Measurements from ENCODE around the gene COL9A2. TPM values are rescaled to one million over a fixed set of nuclear protein-coding genes. Genes with fewer than 3 reads are reported as not detected.

The COL9A2 gene
- polyA plus RNA-seq, 1 donor from 2014 or later, result 2.3 TPM

GRCh38 chr1:40266786-40267535 lies 50.1 kb downstream of the COL9A2 start:
- H2AFZ ChIP-seq (ENCODE audit: low read depth, low read length), result no peak overlapping the region
- H3F3A ChIP-seq (ENCODE audit: insufficient read depth, low read length, poor library complexity, severe bottlenecking), result no peaks in the 10 kb centered on the region
- no peak overlapping the region for H3K4me2 ChIP-seq (ENCODE audit: low read length)
- TF ChIP-seq EP300 (conservative IDR thresholded peaks at IDR 0.05; ENCODE audit: poor library complexity, severe bottlenecking), result no peak
- no peak for TF ChIP-seq TAF1 (IDR thresholded peaks at IDR 0.05; ENCODE audit: low read depth)
- TF ChIP-seq SMC3 (conservative IDR thresholded peaks at IDR 0.05; ENCODE audit: poor library complexity), result no peak
- no peak for TF ChIP-seq MXI1 (conservative IDR thresholded peaks at IDR 0.05; ENCODE audit: poor library complexity, severe bottlenecking)
- no peak for TF ChIP-seq EZH2 (IDR thresholded peaks at IDR 0.05; ENCODE audit: borderline replicate concordance, insufficient read depth, low read length, poor library complexity, severe bottlenecking)
- TF ChIP-seq CTCF (IDR thresholded peaks at IDR 0.05; ENCODE audit: poor library complexity, severe bottlenecking), result no peak
- TF ChIP-seq RAD21 (conservative IDR thresholded peaks at IDR 0.05), result no peak
- TF ChIP-seq POLR2AphosphoS5 (IDR thresholded peaks at IDR 0.05), result no peak
- TF ChIP-seq REST (IDR thresholded peaks at IDR 0.05; ENCODE audit: borderline replicate concordance), result no peak
- no peaks in the 10 kb centered on the region for H3K9me2 ChIP-seq (ENCODE audit: insufficient read depth, low read length)
- no peaks in the 10 kb centered on the region for H4K20me1 ChIP-seq (ENCODE audit: insufficient read depth)
- peaks cover 14% of the 10 kb centered on the region for H3K36me3 ChIP-seq (ENCODE audit: insufficient read depth, low read length)
- no peak overlapping the region for H3K9ac ChIP-seq (ENCODE audit: low read length)
- H3K9me3 ChIP-seq (ENCODE audit: low read length), result no peaks in the 10 kb centered on the region
- H3K27ac ChIP-seq (ENCODE audit: low read length), result no peak overlapping the region
- H3K4me3 ChIP-seq (ENCODE audit: low read length), result no peak overlapping the region
- H3K27me3 ChIP-seq (ENCODE audit: insufficient read depth, low read depth, low read length), result no peaks in the 10 kb centered on the region
- H3K79me2 ChIP-seq (replicated peaks; ENCODE audit: insufficient read depth, low read length), result no peaks in the 10 kb centered on the region

- no peaks in the 10 kb centered on the region for H4K20me1 ChIP-seq (ENCODE audit: insufficient read depth)
- no peaks in the 10 kb centered on the region for H3K9me2 ChIP-seq (ENCODE audit: insufficient read depth, low read length)
- no peak overlapping the region for H3K9ac ChIP-seq (ENCODE audit: low read length)
- H3K4me2 ChIP-seq (ENCODE audit: low read length), result no peak overlapping the region
- H3K27ac ChIP-seq (ENCODE audit: low read length), result no peak overlapping the region
- H3K9me3 ChIP-seq (ENCODE audit: low read length), result no peaks in the 10 kb centered on the region
- no peak overlapping the region for H3K4me3 ChIP-seq (ENCODE audit: low read length)
- H3K27me3 ChIP-seq (ENCODE audit: insufficient read depth, low read depth, low read length), result no peaks in the 10 kb centered on the region
- no peak overlapping the region for H2AFZ ChIP-seq (ENCODE audit: low read depth, low read length)
- no peaks in the 10 kb centered on the region for H3F3A ChIP-seq (ENCODE audit: insufficient read depth, low read length, poor library complexity, severe bottlenecking)
- H3K79me2 ChIP-seq (replicated peaks; ENCODE audit: insufficient read depth, low read length), result no peaks in the 10 kb centered on the region
- H3K36me3 ChIP-seq (ENCODE audit: insufficient read depth, low read length), result peaks cover 14% of the 10 kb centered on the region
- no peak for TF ChIP-seq RAD21 (conservative IDR thresholded peaks at IDR 0.05)
- no peak for TF ChIP-seq SMC3 (conservative IDR thresholded peaks at IDR 0.05; ENCODE audit: poor library complexity)
- TF ChIP-seq MXI1 (conservative IDR thresholded peaks at IDR 0.05; ENCODE audit: poor library complexity, severe bottlenecking), result no peak
Observed at GRCh38 chr1:40265919-40266318, 51.2 kb downstream of the COL9A2 start.

Data from neural cell (in vitro differentiated cells).